ENCODE data around the gene KIF1B. TPM values are rescaled to one million over a fixed set of nuclear protein-coding genes. Genes with fewer than 3 reads are reported as not detected.

The KIF1B gene
- total RNA-seq, 1 experiment from 2014 or later: 28.1 TPM

DNA sequence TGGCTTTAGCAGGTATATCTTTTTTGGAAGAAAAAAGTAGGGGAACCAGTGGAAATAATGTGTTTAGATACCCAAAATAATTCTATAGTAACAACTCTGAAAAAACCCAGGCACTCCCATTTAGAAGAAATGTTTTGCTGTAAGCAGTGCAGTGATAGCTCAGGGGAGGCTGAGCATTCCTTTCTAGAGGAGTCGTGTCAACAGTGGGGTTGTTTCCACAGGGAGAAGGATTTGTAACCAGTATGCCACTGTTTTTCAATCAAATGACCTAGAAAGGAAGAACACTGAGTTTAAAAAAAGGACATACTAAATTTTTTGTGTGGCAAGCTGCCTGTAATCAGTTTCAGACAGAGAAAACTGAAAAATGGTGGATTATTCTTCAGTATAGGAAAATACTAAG is 190.9 kb downstream of the KIF1B start:
- BruUV-seq (replicated peaks): no TSS peak
- Histone ChIP-seq H3K27me3 (ENCODE audit: insufficient read depth, low read length) (no peaks in the 10 kb centered on the region), H3K9me2 (ENCODE audit: insufficient read depth) (no peaks in the 10 kb centered on the region), H4K20me1 (ENCODE audit: insufficient read depth) (no peaks in the 10 kb centered on the region), H3K79me2 (ENCODE audit: insufficient read depth, low read length) (peaks cover 27% of the 10 kb centered on the region), H3K27ac (ENCODE audit: low read depth, low read length) (no peak overlapping the region), H2AFZ (ENCODE audit: low read depth, low read length, poor library complexity, severe bottlenecking) (no peak overlapping the region), H3K4me2 (ENCODE audit: low read length) (no peak overlapping the region), H3K9me3 (ENCODE audit: control insufficient read depth in 1 of 2, insufficient read depth in 1 of 2, low read depth in 1 of 2, low read length in 2 of 2) (no peaks in the 10 kb centered on the region), H3K36me3 (ENCODE audit: control insufficient read depth in 1 of 2, insufficient read depth in 2 of 2, low read length in 2 of 2) (peaks cover 16 to 32% of the 10 kb centered on the region in 2 experiments; a peak in 3 of 4 replicates), H3K4me3 (replicated peaks in 1 of 2; ENCODE audit: low read depth in 1 of 2, low read length in 2 of 2) (no peak overlapping the region), H3K4me1 (ENCODE audit: control insufficient read depth in 1 of 2, insufficient read depth in 2 of 2, low read length in 2 of 2) (peaks cover 6 to 23% of the 10 kb centered on the region in 2 experiments; a peak in 3 of 4 replicates), H3K9ac (ENCODE audit: low read length) (no peak overlapping the region)
- RAD21 ChIA-PET (ENCODE audit: low non-redundant PET in 1 of 2, low total read pairs in 2 of 2, uncharacterized antibody in 2 of 2, unreplicated experiment in 2 of 2): no interaction called here
- CTCF ChIA-PET: no interaction called here
- TF ChIP-seq EGR1 (IDR thresholded peaks at IDR 0.05; ENCODE audit: low read depth) (no peak), POLR2A (IDR thresholded peaks at IDR 0.05; ENCODE audit: borderline replicate concordance, extremely low read depth, insufficient read depth, insufficient read length) (no peak), RAD21 (IDR thresholded peaks at IDR 0.05; ENCODE audit: low read depth) (no peak), SIN3A (IDR thresholded peaks at IDR 0.05; ENCODE audit: low read depth) (no peak), EZH2 (IDR thresholded peaks at IDR 0.05) (no peak), CBX3 (IDR thresholded peaks at IDR 0.05; ENCODE audit: low read depth) (no peak), SRF (IDR thresholded peaks at IDR 0.05; ENCODE audit: low read depth) (no peak), EZH2phosphoT487 (IDR thresholded peaks at IDR 0.05; ENCODE audit: borderline replicate concordance) (no peak)
- TF ChIP-seq, protein P1, sequence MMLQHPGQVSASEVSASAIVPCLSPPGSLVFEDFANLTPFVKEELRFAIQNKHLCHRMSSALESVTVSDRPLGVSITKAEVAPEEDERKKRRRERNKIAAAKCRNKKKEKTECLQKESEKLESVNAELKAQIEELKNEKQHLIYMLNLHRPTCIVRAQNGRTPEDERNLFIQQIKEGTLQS (IDR thresholded peaks at IDR 0.05): no peak
- TF ChIP-seq, protein P2, sequence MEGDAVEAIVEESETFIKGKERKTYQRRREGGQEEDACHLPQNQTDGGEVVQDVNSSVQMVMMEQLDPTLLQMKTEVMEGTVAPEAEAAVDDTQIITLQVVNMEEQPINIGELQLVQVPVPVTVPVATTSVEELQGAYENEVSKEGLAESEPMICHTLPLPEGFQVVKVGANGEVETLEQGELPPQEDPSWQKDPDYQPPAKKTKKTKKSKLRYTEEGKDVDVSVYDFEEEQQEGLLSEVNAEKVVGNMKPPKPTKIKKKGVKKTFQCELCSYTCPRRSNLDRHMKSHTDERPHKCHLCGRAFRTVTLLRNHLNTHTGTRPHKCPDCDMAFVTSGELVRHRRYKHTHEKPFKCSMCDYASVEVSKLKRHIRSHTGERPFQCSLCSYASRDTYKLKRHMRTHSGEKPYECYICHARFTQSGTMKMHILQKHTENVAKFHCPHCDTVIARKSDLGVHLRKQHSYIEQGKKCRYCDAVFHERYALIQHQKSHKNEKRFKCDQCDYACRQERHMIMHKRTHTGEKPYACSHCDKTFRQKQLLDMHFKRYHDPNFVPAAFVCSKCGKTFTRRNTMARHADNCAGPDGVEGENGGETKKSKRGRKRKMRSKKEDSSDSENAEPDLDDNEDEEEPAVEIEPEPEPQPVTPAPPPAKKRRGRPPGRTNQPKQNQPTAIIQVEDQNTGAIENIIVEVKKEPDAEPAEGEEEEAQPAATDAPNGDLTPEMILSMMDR (IDR thresholded peaks at IDR 0.05 in 2 of 3, conservative IDR thresholded peaks at IDR 0.05 in 1 of 3; ENCODE audit: borderline replicate concordance in 1 of 3, insufficient read depth in 1 of 3, low read depth in 2 of 3, low read length in 2 of 3): no peak
- POLR2A ChIA-PET: no interaction called here
- ATAC-seq (no peak), DNase-seq (ENCODE audit: low read depth, low spot score) (no peak)
- intact Hi-C loops (cut with micrococcal nuclease): no loop called here

All from HCT116 (cell line).